Activated CD4-positive, alpha-beta memory T cell treated with anti-CD3 and anti-CD28 coated beads, Interleukin-2, amount 10 ng/mL, durations not matched to agents 7 days and 5 days (primary cell): ENCODE data around the gene CUEDC1. TPM values are rescaled to one million over a fixed set of nuclear protein-coding genes. Genes with fewer than 3 reads are reported as not detected.

ENCODE experiments used
- CTCF ChIA-PET: fragments of 350-600 bp; sonication (Branson Sonifier 250); formaldehyde crosslinking; loops from one replicate; lab custom pipeline; 2021; ENCODE audit warnings: antibody characterized with exemption, inconsistent platforms; lab: Charles Lee
- POLR2A ChIA-PET: fragments of 350-600 bp; sonication (Branson Sonifier 250); formaldehyde crosslinking; loops from one replicate; lab custom pipeline; 2021; ENCODE audit warnings: antibody characterized with exemption; lab: Charles Lee
- DNase-seq: peaks from one replicate; pipeline ENCODE4 v3.0.0-alpha.2; 2020
- H3K27ac Mint-ChIP-seq: one replicate; pipeline ENCODE4 v1.8.0; 2021; ENCODE audit warnings: mild to moderate bottlenecking, mixed read lengths
- H3K27me3 Mint-ChIP-seq: one replicate; pipeline ENCODE4 v1.8.0; 2021; ENCODE audit warnings: mixed read lengths
- H3K36me3 Mint-ChIP-seq: one replicate; pipeline ENCODE4 v1.8.0; 2021; ENCODE audit warnings: low read depth, mixed read lengths
- H3K4me1 Mint-ChIP-seq: one replicate; pipeline ENCODE4 v1.8.0; 2021; ENCODE audit warnings: mixed read lengths
- H3K4me3 Mint-ChIP-seq: one replicate; pipeline ENCODE4 v1.8.0; 2021; ENCODE audit warnings: mild to moderate bottlenecking, mixed read lengths
- H3K9me3 Mint-ChIP-seq: one replicate; pipeline ENCODE4 v1.8.0; 2021; ENCODE audit warnings: mixed read lengths
- total RNA-seq, 2 experiments: library from RNA; stranded (reverse); gene quantifications; one replicate each; pipeline ENCODE4 v1.2.3, GENCODE V29; 2021

The CUEDC1 gene
- total RNA-seq, 2 experiments from 2014 or later: 0.25 TPM; not detected in 1

DNA sequence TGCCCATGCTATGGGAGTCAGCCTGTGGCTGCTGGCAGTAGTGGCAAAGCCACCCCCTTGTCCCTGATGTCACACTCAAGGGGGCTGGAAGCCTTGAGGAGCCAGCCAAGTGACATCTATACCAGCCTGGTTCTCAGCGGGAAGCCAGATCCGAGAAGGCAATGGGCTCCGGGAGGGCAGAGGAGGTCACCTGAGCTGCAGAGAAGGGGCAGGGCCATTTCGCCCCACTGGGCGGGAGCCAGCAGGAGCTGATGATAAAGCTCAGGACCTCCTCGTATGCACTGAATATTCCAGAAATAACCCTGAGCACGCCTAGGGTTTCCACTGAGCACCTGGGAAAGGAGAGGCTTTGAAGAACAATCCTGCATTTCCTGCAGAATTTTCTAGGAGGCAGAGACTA is 124.3 kb downstream of the CUEDC1 start:
- H3K9me3 Mint-ChIP-seq: no peaks in the 10 kb centered on the region
- H3K4me1 Mint-ChIP-seq: peaks cover 14% of the 10 kb centered on the region
- no peaks in the 10 kb centered on the region for H3K36me3 Mint-ChIP-seq
- H3K4me3 Mint-ChIP-seq: no peak overlapping the region
- peaks cover 3% of the 10 kb centered on the region for H3K27me3 Mint-ChIP-seq
- no peak for DNase-seq
- ChIA-PET POLR2A (no interaction called here), CTCF (no interaction called here)
- H3K27ac Mint-ChIP-seq: no peak overlapping the region

GRCh38 chr17:57823469-57824401 is 131.5 kb downstream of the CUEDC1 start:
- no peak overlapping the region for H3K4me3 Mint-ChIP-seq
- no peaks in the 10 kb centered on the region for H3K36me3 Mint-ChIP-seq
- CTCF ChIA-PET: interaction anchor here (3.7 kb wide), 1 partner anchor 10 kb away, joined by 16 read pairs; no protein-coding TSS in a partner anchor
- no peaks in the 10 kb centered on the region for H3K4me1 Mint-ChIP-seq
- peaks cover 6% of the 10 kb centered on the region for H3K27me3 Mint-ChIP-seq
- DNase-seq: no peak
- no peaks in the 10 kb centered on the region for H3K9me3 Mint-ChIP-seq
- H3K27ac Mint-ChIP-seq: no peak overlapping the region
- POLR2A ChIA-PET: no interaction called here

DNA sequence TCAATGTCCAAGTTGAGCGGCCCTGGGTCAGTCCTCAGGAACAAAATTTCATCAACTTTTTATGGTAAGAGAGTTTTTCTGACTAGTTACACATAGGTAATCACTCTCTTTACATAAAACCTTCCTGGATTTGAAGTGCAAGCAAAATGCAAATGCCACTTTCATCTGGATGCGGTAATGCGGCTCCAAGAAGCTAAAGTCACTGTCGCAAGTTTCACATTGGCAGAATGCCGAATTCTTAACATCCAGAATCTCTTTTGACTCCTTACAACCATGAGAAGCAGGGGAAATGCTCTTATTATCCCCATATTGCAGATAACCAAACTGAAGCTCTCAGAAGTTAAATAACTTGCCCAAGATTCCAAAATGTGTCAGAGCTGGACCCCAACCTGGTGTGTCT is 135.3 kb downstream of the CUEDC1 start:
- CTCF ChIA-PET: no interaction called here

GRCh38 chr17:57819285-57819684 is 135.9 kb downstream of the CUEDC1 start:
- ChIA-PET POLR2A (no interaction called here), CTCF (no interaction called here)
- Mint-ChIP-seq H3K36me3 (no peaks in the 10 kb centered on the region), H3K4me3 (no peak overlapping the region), H3K27ac (no peak overlapping the region), H3K27me3 (peaks cover 19% of the 10 kb centered on the region), H3K9me3 (no peaks in the 10 kb centered on the region), H3K4me1 (no peaks in the 10 kb centered on the region)
- DNase-seq: no peak

More for the DNA sequence above, 135.3 kb downstream of the CUEDC1 start:
- Mint-ChIP-seq H3K4me1 (no peaks in the 10 kb centered on the region), H3K36me3 (no peaks in the 10 kb centered on the region), H3K9me3 (no peaks in the 10 kb centered on the region), H3K27ac (no peak overlapping the region), H3K27me3 (peaks cover 13% of the 10 kb centered on the region), H3K4me3 (no peak overlapping the region)
- POLR2A ChIA-PET: no interaction called here
- no peak for DNase-seq

DNA sequence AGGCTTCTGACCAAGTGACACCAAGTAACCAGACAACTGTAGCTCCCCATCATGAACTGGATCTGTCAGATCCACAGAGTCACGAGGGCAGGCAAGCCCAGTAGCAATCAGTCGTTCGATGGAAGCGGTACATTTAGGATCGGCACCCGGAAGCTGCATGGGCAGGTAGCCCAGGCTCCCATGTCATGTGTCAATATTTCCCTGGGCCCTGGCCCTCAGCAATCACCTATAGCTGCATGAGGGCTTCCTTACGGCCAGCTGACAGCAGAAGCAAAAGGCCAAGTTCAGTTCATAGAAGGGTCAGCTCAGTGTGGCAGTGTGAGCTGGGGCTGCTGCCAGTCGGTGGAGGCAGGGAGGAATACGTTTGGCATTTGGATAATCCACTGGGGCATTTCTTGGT is 137.1 kb downstream of the CUEDC1 start:
- Mint-ChIP-seq H3K27ac (no peak overlapping the region), H3K36me3 (no peaks in the 10 kb centered on the region)
- CTCF ChIA-PET: interaction anchor here (0.8 to 2.5 kb wide), 6 partner anchors 8 to 582 kb away, joined by 3 to 9 read pairs (median 4); no protein-coding TSS in a partner anchor

GRCh38 chr17:57817299-57817698 is 137.9 kb downstream of the CUEDC1 start:
- H3K36me3 Mint-ChIP-seq: no peaks in the 10 kb centered on the region
- H3K4me3 Mint-ChIP-seq: no peak overlapping the region
- POLR2A ChIA-PET: no interaction called here
- H3K27me3 Mint-ChIP-seq: peaks cover 24% of the 10 kb centered on the region
- CTCF ChIA-PET: interaction anchor here (0.9 to 2.5 kb wide), 3 partner anchors 9 to 34 kb away, joined by 3 to 9 read pairs (median 4); no protein-coding TSS in a partner anchor
- H3K9me3 Mint-ChIP-seq: no peaks in the 10 kb centered on the region
- H3K27ac Mint-ChIP-seq: no peak overlapping the region
- no peak for DNase-seq
- no peaks in the 10 kb centered on the region for H3K4me1 Mint-ChIP-seq

More for the DNA sequence above, 137.1 kb downstream of the CUEDC1 start:
- DNase-seq: no peak
- Mint-ChIP-seq H3K9me3 (no peaks in the 10 kb centered on the region), H3K27me3 (peaks cover 21% of the 10 kb centered on the region), H3K4me3 (no peak overlapping the region), H3K4me1 (no peaks in the 10 kb centered on the region)
- POLR2A ChIA-PET: no interaction called here

DNA sequence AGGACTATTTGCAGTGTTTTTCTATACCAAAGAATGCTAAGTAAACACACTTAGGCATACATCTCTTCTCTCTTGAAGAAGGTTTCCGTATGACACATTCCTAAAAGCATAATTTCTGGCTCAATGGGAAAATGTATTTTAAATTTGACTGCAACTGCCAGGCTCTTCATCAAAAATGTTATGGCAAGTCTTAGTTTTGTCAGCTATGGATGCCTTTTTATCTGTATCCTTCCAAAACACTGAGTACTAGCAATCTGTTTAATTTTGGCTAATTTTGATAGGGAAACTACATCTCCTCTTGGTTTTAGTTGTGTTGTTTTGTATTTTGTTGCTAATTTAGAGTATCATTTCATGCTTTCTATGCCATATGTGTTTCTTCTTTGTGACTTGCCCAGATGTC is 140.8 kb downstream of the CUEDC1 start:
- ChIA-PET POLR2A (interaction anchor here (0.6 kb wide), 1 partner anchor 62 kb away, joined by 4 read pairs; no protein-coding TSS in a partner anchor), CTCF (interaction anchor here (0.9 kb wide), 1 partner anchor 31 kb away, joined by 3 read pairs; no protein-coding TSS in a partner anchor)
- H3K27ac Mint-ChIP-seq: no peak overlapping the region
- no peak for DNase-seq
- peaks cover 39% of the 10 kb centered on the region for H3K27me3 Mint-ChIP-seq
- no peaks in the 10 kb centered on the region for H3K9me3 Mint-ChIP-seq
- no peak overlapping the region for H3K4me3 Mint-ChIP-seq
- H3K4me1 Mint-ChIP-seq: no peaks in the 10 kb centered on the region
- no peaks in the 10 kb centered on the region for H3K36me3 Mint-ChIP-seq

- H3K4me1 Mint-ChIP-seq: no peaks in the 10 kb centered on the region
- CTCF ChIA-PET: interaction anchor here (0.9 to 1.4 kb wide), 3 partner anchors 21 to 140 kb away, joined by 3 read pairs; no protein-coding TSS in a partner anchor
- peaks cover 50% of the 10 kb centered on the region for H3K27me3 Mint-ChIP-seq
- H3K9me3 Mint-ChIP-seq: no peaks in the 10 kb centered on the region
- H3K27ac Mint-ChIP-seq: no peak overlapping the region
- no peaks in the 10 kb centered on the region for H3K36me3 Mint-ChIP-seq
- H3K4me3 Mint-ChIP-seq: no peak overlapping the region
- POLR2A ChIA-PET: no interaction called here
- DNase-seq: no peak
These were observed 143.5 kb downstream of the CUEDC1 start for GRCh38 chr17:57811638-57812280.

Other genes starting within 250 kb of the CUEDC1 start
- not detected for gene CCDC182, start 210.1 kb downstream of the CUEDC1 start, total RNA-seq
- gene MRPS23, start 105.4 kb downstream of the CUEDC1 start, total RNA-seq: 10 to 100 TPM; 30.8 to 35.3 TPM
- gene VEZF1, start 32.8 kb upstream of the CUEDC1 start, total RNA-seq: 10 to 100 TPM; 44.6 to 46.6 TPM
- gene SRSF1, start 51.8 kb upstream of the CUEDC1 start, total RNA-seq: 100 to 1,000 TPM; 298 to 304 TPM
- gene DYNLL2, start 128.0 kb upstream of the CUEDC1 start, total RNA-seq: 10 to 100 TPM; 29.4 to 29.7 TPM
- gene OR4D1, start 193.0 kb upstream of the CUEDC1 start, total RNA-seq: under 1 TPM; 0.83 to 0.88 TPM
- gene OR4D2, start 211.6 kb upstream of the CUEDC1 start, total RNA-seq: not detected
- gene EPX, start 237.3 kb upstream of the CUEDC1 start, total RNA-seq: not detected